Measurements from ENCODE around the gene TIGD3. TPM values are rescaled to one million over a fixed set of nuclear protein-coding genes. Genes with fewer than 3 reads are reported as not detected.

Gene TIGD3
- total and polyA plus RNA-seq, 9 of the 15 experiments (the other 6 are each of a cell fraction or from before 2014, with no cell fraction given) = 0.06 to 1.3 (median 0.56) TPM

DNA sequence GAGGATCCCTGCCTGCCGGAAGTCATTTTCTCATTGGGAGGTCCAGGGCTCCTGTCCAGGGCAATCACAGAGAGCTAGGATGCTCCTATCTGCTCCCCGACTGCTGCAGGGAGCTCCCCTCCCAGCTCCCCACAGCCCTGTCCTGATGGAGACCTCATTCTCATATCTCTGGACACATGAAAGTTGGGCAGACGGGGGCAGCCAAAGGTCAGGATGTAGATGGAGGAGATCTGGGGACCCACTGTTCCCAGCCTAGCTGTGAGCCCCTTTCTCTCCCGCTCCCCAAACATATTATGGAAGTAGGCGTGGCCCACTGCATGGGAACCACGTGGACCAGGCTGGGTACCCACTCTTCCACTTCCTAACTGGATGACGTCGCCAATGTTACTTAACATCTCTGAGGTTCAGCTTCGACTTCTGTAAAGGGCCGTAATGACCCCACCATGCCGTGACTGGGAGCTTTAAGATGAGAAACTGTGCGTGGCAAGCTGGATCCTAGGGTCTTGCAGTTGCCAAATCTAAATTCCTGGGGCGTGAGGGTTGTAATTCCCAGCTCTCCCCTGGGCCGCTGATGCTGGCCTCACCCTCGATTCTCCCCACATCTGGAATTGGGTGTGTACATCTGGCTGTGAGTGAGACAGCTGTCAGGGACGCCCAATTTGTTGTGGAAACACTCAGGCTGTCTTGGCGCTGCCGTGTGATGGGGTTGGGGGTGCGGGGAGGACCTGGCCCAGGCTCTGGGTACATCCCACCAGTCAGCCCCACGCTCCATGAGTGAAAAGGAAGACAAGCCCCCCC, 38.1 kb upstream of the TIGD3 start (continued):
- no peak for TF ChIP-seq IFI16 (CRISPR knock-in tag; IDR thresholded peaks at IDR 0.05)
- TF ChIP-seq PTRF (tag; IDR thresholded peaks at IDR 0.05) = no peak
- TF ChIP-seq OTX1 (CRISPR knock-in tag; IDR thresholded peaks at IDR 0.05) = no peak
- no peak for TF ChIP-seq ZNF318 (IDR thresholded peaks at IDR 0.05; ENCODE audit: borderline replicate concordance in 1 of 2, low read depth in 1 of 2)
- TF ChIP-seq SNRNP70 (optimal IDR thresholded peaks at IDR 0.05; ENCODE audit: low read depth, low read length) = no peak
- TF ChIP-seq ZC3H4 (CRISPR knock-in tag; IDR thresholded peaks at IDR 0.05; ENCODE audit: borderline replicate concordance) = no peak
- no peak for TF ChIP-seq YBX1 (IDR thresholded peaks at IDR 0.05)
- TF ChIP-seq SETDB1 (IDR thresholded peaks at IDR 0.05; ENCODE audit: low read length) = no peak
- no peak for TF ChIP-seq WHSC1 (IDR thresholded peaks at IDR 0.05; ENCODE audit: low read length)
- no peak for TF ChIP-seq RREB1 (CRISPR knock-in tag; IDR thresholded peaks at IDR 0.05)
